Measurements from ENCODE around the gene C22orf31. TPM values are rescaled to one million over a fixed set of nuclear protein-coding genes. Genes with fewer than 3 reads are reported as not detected.

C22orf31 gene
- polyA plus RNA-seq, 3 donors = not detected

GRCh38 chr22:29082826-29083545 lies 21.4 kb upstream of the C22orf31 start:
- DNase-seq = no peak
- Mint-ChIP-seq H3K27me3 (ENCODE audit: low read depth in 3 of 3) (peaks cover 3 to 9% (median 3%) of the 10 kb centered on the region in 3 donors), H3K9me3 (peaks cover 0 to 6% (median 0%) of the 10 kb centered on the region in 7 donors), H3K4me3 (peak overlapping the region in 1 of 2 donors; percentile 39), H3K27ac (peak overlapping the region; percentile 80 to 97 (median 90)), H3K36me3 (no peaks in the 10 kb centered on the region), H3K4me1 (peaks cover 10% of the 10 kb centered on the region)
- Histone ChIP-seq H3K27ac (ENCODE audit: low read depth in 1 of 2, low read length in 2 of 2) (peak overlapping the region; percentile 40 to 69), H2AFZ (ENCODE audit: insufficient read depth, low read depth, low read length, poor library complexity, severe bottlenecking) (no peak overlapping the region), H3K4me2 (replicated peaks; ENCODE audit: extremely low read depth, low read length, poor library complexity, severe bottlenecking) (no peak overlapping the region), H3K9me3 (replicated peaks in 1 of 2; ENCODE audit: control insufficient read depth in 1 of 2, insufficient read depth in 1 of 2, low read length in 2 of 2) (no peaks in the 10 kb centered on the region), H3K4me1 (ENCODE audit: control insufficient read depth in 1 of 2, insufficient read depth in 2 of 2, low read length in 2 of 2) (peaks cover 12 to 15% of the 10 kb centered on the region in 2 donors), H4K20me1 (ENCODE audit: insufficient read depth, low read length) (no peaks in the 10 kb centered on the region), H3K4me3 (replicated peaks in 1 of 3; ENCODE audit: low read depth in 2 of 3, low read length in 3 of 3) (no peak overlapping the region), H3K79me2 (ENCODE audit: insufficient read depth, low read length) (no peaks in the 10 kb centered on the region), H3K27me3 (ENCODE audit: control insufficient read depth in 2 of 2, insufficient read depth in 2 of 2, low read length in 2 of 2) (peaks cover 0 to 2% of the 10 kb centered on the region in 2 donors), H3K9ac (ENCODE audit: insufficient read depth, low read length, poor library complexity, severe bottlenecking) (no peak overlapping the region), H3K36me3 (replicated peaks in 1 of 2; ENCODE audit: control insufficient read depth in 1 of 2, insufficient read depth in 2 of 2, low read length in 2 of 2) (no peaks in the 10 kb centered on the region)
- WGBS (ENCODE audit: insufficient coverage) = 90% methylated on average over 2 of the region's 7 CpGs
- intact Hi-C loops (cut with micrococcal nuclease) = loop anchor here in 1 of 2 donors (10.0 kb wide), 1 partner anchor 72 kb away; no protein-coding TSS in a partner anchor
- TF ChIP-seq CTCF (IDR thresholded peaks at IDR 0.05) = no peak

- no peak overlapping the region for H3K27ac ChIP-seq (ENCODE audit: low read depth in 1 of 2, low read length in 2 of 2)
- Mint-ChIP-seq H3K4me3 (no peak overlapping the region), H3K4me1 (peaks cover 10% of the 10 kb centered on the region), H3K36me3 (no peaks in the 10 kb centered on the region), H3K27ac (no peak overlapping the region), H3K27me3 (ENCODE audit: low read depth in 3 of 3) (peaks cover 3 to 9% (median 4%) of the 10 kb centered on the region in 3 donors), H3K9me3 (peaks cover 0 to 6% (median 0%) of the 10 kb centered on the region in 7 donors)
- intact Hi-C loops (cut with micrococcal nuclease) = loop anchor here in 1 of 2 donors (10.0 kb wide), 1 partner anchor 73 kb away; no protein-coding TSS in a partner anchor
- no peaks in the 10 kb centered on the region for H3K36me3 ChIP-seq (replicated peaks in 1 of 2; ENCODE audit: control insufficient read depth in 1 of 2, insufficient read depth in 2 of 2, low read length in 2 of 2)
- H2AFZ ChIP-seq (ENCODE audit: insufficient read depth, low read depth, low read length, poor library complexity, severe bottlenecking) = no peak overlapping the region
- no CpG with 5 or more reads among the region's 3 CpGs for whole genome bisulfite sequencing (ENCODE audit: insufficient coverage)
- no peak for TF ChIP-seq CTCF (IDR thresholded peaks at IDR 0.05)
- no peaks in the 10 kb centered on the region for H3K9me3 ChIP-seq (replicated peaks in 1 of 2; ENCODE audit: control insufficient read depth in 1 of 2, insufficient read depth in 1 of 2, low read length in 2 of 2)
- peaks cover 12 to 15% of the 10 kb centered on the region in 2 donors for H3K4me1 ChIP-seq (ENCODE audit: control insufficient read depth in 1 of 2, insufficient read depth in 2 of 2, low read length in 2 of 2)
- DNase-seq = no peak
- no peaks in the 10 kb centered on the region for H3K79me2 ChIP-seq (ENCODE audit: insufficient read depth, low read length)
- no peak overlapping the region for H3K4me2 ChIP-seq (replicated peaks; ENCODE audit: extremely low read depth, low read length, poor library complexity, severe bottlenecking)
- no peak overlapping the region for H3K4me3 ChIP-seq (replicated peaks in 1 of 3; ENCODE audit: low read depth in 2 of 3, low read length in 3 of 3)
- no peaks in the 10 kb centered on the region for H4K20me1 ChIP-seq (ENCODE audit: insufficient read depth, low read length)
- no peak overlapping the region for H3K9ac ChIP-seq (ENCODE audit: insufficient read depth, low read length, poor library complexity, severe bottlenecking)
- H3K27me3 ChIP-seq (ENCODE audit: control insufficient read depth in 2 of 2, insufficient read depth in 2 of 2, low read length in 2 of 2) = peaks cover 0 to 3% of the 10 kb centered on the region in 2 donors
These were observed 20.0 kb upstream of the C22orf31 start for GRCh38 chr22:29081517-29082236.

Data from CD14-positive monocyte (primary cell).